D341Med (cell line): Measurements from ENCODE around the gene DMBT1.

Experiments
- DNase-seq: peaks from one replicate; pipeline ENCODE4 v3.0.0; 2012; ENCODE audit warnings: low spot score

Gene DMBT1

GRCh38 chr10:122673269-122673668 is 112.7 kb downstream of the DMBT1 start:
- DNase-seq, result no peak

- no peak for DNase-seq
Measured at GRCh38 chr10:122673731-122674130, 113.2 kb downstream of the DMBT1 start.

DNA sequence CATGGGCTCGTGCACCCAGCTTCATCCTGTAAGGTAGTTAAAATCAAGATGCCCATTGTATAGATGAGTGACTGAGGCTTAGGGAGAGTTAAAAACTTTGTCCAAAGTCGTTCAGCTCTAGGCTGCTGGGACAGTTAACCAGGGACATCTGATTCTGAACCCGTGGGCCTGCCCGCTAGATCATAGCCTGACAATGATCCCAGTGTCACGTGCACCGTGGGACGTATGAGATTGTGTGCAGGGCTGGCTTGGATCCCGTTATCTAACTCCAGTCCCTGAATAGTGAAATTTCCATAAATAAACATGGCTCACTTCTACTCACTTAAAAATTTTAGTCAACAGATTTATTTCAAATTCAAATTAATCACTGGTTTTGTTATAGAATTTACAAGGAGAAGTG is 114.2 kb downstream of the DMBT1 start:
- no peak for DNase-seq

DNA sequence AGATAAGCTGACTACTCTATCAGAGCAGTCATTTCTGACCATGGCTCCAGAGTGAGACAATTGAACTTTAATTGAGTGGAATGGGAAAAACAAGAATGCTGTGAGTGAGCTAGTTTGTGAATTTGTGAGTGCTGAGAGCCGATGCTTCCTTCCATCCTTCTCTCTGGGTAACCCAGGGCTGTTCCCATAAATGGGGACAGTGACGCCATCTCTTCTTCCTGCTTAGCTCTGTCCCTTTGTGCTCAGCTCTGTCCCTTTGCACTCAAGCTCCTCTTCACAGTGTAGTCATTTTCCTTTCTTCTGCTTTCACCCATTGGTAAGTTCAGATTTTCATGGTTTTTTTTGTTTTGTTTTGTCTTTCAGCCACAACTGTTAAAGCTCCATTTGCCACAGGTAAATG is 114.7 kb downstream of the DMBT1 start:
- DNase-seq, result no peak

- no peak for DNase-seq
Measured at GRCh38 chr10:122678266-122678665, 117.7 kb downstream of the DMBT1 start.

- DNase-seq, result no peak
Measured at GRCh38 chr10:122682522-122682921, 122.0 kb downstream of the DMBT1 start.

DNA sequence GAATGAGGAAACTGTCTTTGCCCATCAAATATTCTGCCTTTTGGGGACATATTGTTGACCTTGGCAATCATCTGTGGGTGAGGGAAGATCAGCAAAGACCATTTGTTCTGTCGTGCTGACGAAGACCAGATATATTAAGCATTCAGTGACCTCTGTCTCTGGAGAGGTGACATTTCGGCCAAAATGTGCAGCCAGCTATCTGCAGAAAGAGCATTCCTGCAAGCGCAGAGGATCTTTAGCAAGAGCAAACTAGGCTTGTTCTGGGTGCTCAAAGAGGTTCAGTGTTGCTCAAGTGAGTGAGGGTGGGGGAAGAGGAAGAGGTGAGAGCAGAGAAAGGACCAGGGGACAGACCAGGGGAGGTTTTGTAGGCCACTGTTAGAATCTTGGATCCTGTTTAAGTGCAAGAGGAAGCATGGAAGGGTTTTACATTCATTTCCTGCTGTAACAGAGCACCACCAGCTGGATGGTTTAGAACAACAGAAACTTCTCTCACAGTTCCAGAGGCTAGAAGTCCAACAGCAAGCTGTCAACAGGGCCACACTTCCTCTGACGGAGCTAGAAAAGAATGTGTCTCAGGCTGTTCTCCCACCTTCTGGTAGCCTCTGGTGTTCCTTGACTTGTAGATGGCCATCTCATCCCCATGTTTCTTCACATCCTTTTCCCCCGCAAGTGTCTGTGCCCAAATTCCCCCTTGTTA is 127.9 kb downstream of the DMBT1 start:
- DNase-seq, result no peak

GRCh38 chr10:122689146-122689820 is 128.7 kb downstream of the DMBT1 start:
- DNase-seq, result no peak

GRCh38 chr10:122692744-122693143 is 132.2 kb downstream of the DMBT1 start:
- DNase-seq, result no peak
